ENCODE results near the gene SIRPA.

The SIRPA gene

DNA sequence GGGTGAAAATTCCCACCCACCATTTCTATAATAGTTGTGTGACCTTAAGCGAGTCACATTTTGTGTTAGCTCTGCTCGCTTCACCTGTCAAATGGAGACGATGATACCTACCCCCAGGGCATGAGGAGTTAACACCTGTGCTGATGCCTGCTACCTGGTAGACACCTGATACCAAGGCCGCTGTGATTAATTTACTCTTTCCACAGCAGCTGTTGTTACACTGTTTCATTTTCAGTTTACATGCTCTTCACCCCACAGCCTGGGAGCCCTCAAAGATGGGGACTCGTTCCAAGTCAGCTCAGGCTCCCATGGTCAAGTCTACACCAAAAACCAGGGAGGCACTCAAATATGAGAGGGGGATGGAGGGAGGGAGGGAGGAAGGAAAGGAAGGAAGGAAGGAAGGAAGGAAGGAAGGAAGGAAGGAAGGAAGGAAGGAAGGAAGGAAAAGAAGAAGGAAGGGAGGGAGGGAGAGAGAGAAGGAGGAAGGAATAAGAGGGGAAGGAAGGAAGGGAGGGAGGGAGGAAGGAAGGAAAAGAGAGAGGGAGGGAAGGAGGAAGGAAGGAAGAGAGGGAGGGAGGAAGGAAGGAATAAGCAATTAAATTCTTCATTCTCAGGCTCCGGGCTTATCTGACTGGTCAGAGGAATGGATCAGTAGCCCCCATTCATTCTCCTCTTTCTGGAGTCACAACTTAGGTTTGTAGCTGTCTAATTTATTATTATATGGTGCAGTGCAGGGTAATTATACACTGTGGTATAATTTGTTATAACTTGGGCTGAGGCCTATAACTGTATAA lies 57.7 kb downstream of the SIRPA start:
- DNase-seq: no peak

DNA sequence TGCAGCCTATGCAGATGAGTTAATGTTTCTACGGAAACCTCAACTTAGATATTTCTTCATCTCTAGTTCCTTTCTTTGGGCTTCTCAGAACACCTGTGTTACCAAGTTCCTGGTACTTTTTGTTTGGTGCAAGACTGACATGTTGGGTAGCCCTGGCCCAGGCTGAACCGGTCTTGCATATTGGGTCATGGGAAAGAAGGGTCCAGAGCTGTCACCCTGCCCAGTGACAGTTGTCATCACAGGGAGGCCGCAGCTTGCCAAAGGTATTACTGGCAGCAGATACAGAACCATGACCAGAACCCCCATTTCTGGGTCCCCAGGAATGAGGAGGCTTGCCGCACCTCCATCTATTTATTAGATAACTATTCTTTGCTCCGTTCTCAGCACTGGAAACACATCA lies 58.4 kb downstream of the SIRPA start:
- DNase-seq: no peak

GRCh38 chr20:1955217-1955616 lies 60.0 kb downstream of the SIRPA start:
- no peak for DNase-seq

GRCh38 chr20:1958426-1958825 lies 63.2 kb downstream of the SIRPA start:
- no peak for DNase-seq

- DNase-seq: no peak
Measured at GRCh38 chr20:1959156-1959555, 63.9 kb downstream of the SIRPA start.

DNA sequence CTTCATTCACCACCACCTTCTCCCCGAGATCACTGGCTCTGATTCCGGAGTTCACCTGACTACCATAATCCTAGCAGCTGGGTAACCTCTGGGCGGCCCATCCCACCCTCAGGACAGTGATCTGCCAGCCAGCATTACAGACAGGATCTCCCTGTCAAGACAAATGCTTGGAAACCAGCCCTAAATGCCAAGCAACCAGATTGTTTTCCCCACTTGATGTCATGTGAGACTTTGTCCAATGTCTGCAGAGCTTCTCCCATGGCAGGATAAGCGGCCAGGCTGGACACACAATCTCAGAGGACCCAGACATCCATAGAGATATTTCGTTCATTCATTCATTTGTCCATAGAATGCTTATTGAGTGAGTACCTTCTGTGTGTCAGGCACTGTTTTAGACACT lies 66.2 kb downstream of the SIRPA start:
- no peak for DNase-seq

GRCh38 chr20:1964061-1964460 lies 68.9 kb downstream of the SIRPA start:
- DNase-seq: no peak

- peak; percentile 2 for DNase-seq
Measured at GRCh38 chr20:1964659-1965405, 69.6 kb downstream of the SIRPA start.

- DNase-seq: peak; percentile 55
Measured at GRCh38 chr20:1965520-1966351, 70.5 kb downstream of the SIRPA start.

DNA sequence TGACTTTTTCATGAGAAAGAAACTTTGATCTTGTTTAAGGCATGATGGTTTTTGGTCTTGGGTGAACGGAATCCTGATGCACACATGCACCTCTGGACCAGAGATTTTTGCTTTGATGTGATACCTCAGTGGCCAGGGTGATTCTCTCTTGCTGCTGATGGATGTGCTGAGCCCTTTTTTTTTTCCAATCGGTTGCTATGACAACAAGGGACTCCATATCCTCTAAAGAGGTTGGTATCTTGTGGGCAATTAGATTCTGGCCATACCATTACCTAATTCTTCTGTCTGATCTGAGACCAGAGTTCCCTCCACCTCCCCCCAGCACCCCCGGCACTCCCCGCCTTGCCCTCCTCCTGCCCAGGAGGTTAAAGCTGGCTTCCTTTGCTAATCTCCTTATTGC lies 73.8 kb downstream of the SIRPA start:
- DNase-seq: no peak

GRCh38 chr20:1971893-1972586 lies 76.8 kb downstream of the SIRPA start:
- no peak for DNase-seq

GRCh38 chr20:1973601-1974440 lies 78.6 kb downstream of the SIRPA start:
- no peak for DNase-seq

DNA sequence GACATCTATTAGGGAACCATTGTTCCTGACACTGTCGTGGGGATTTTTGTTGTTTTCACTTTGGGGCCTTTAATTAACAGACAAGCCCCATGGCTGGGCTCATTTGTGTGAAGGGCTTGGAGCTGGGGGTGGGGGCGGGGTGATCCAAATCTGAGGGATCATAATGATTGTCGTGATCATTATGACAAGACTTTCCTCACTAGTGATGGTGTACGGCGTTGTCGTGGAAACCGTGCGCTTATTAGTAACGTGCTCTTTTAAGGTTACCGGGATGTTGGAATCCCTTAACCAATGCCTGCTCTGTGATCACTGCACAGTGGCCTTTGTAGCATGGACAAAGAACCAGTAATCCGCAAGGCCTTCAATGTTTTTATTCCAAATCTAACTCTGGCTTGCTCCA lies 80.1 kb downstream of the SIRPA start:
- DNase-seq: no peak

DNA sequence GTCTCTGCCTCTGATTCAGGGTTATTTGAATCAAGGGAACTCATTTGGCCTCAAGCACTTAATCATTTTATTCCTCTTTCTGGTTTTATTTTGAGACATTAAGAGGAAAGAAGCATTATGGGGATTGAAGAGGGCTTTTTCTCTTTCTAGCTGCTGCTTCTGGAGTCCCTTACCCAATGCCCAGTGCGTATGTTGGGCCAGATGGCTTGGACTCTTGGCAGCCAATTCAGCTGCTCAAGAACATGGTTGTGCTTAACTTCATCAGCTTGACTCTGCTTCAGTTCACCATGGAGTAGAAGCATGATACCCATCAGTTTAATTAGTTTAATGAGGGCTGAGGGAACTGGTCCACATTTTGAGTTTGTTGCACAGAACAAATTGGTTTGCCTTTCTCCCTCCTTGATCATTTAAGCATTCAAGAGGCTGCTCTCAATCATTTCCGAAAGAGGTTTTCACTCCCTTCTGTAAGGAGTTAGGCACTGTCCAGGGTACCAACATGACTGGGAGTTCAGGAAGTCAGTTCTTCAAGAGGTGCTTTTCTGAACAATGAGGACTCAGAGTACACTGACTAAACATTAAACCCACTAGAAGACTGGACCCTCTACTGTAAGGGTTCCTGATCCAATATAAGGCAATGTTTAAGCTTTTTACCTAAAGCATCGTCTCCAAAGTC lies 84.0 kb downstream of the SIRPA start:
- DNase-seq: no peak

DNA sequence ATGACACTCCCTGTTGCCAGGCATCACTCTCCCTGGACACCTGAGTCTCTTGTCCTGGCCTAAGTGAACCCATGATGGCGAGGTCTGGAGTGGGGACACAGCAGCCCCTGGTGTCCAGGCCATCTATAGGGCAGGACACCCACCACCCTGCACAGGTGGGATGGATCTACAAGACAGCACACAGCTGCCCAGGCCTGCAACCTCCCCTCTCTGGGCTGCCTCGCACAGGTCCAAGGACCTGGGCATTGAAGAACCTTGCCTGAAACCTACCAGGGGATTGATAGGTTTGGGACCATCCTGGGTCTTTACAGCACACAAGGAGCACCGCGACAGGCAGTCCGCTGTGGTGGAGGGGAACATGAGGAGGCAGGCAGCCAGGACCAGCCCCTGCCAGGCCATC lies 87.5 kb downstream of the SIRPA start:
- no peak for DNase-seq

- DNase-seq: no peak
Measured at GRCh38 chr20:1983301-1983700, 88.1 kb downstream of the SIRPA start.

GRCh38 chr20:1987826-1988225 lies 92.6 kb downstream of the SIRPA start:
- DNase-seq: peak; percentile 1

Data from fibroblast of upper back skin (primary cell).